HEK293 (cell line): ENCODE measurements around the gene SIM2.

Experiments used
- CTCF ChIP-seq: fragments of 450-650 bp; formaldehyde crosslinking; IDR thresholded peaks from 2 replicates; pipeline ENCODE4 v1.5.1; 2016; ENCODE audit warnings: missing biosample characterization, missing genetic modification characterization
- MEIS1 ChIP-seq: sonication (generic); formaldehyde crosslinking; IDR thresholded peaks from 2 replicates; pipeline ENCODE4 v1.8.1; 2022; ENCODE audit warnings: missing genetic modification reagents, mild to moderate bottlenecking, borderline replicate concordance
- PRDM2 ChIP-seq: fragments of 450-650 bp; formaldehyde crosslinking; IDR thresholded peaks from 2 replicates; pipeline ENCODE4 v1.5.1; 2016; ENCODE audit warnings: missing biosample characterization, missing genetic modification characterization, borderline replicate concordance
- REPIN1 ChIP-seq: fragments of 450-650 bp; formaldehyde crosslinking; IDR thresholded peaks from 2 replicates; pipeline ENCODE4 v1.5.1; 2017; ENCODE audit warnings: missing biosample characterization, missing genetic modification characterization, low read depth
- ZBTB7A ChIP-seq: fragments of 450-650 bp; formaldehyde crosslinking; IDR thresholded peaks from 2 replicates; pipeline ENCODE4 v1.5.1; 2016; ENCODE audit warnings: low read depth, missing biosample characterization, missing genetic modification characterization
- ZNF138 ChIP-seq: fragments of 450-650 bp; formaldehyde crosslinking; IDR thresholded peaks from 2 replicates; pipeline ENCODE4 v1.5.1; 2016; ENCODE audit warnings: missing biosample characterization, missing genetic modification characterization, borderline replicate concordance
- ZNF140 ChIP-seq: fragments of 450-650 bp; formaldehyde crosslinking; IDR thresholded peaks from 2 replicates; pipeline ENCODE4 v1.5.1; 2016; ENCODE audit warnings: missing biosample characterization, missing genetic modification characterization
- ZNF274 ChIP-seq, 2 experiments: fragments of 200-500 bp in 1 of 2; fragments of 450-650 bp in 1 of 2; sonication (Bioruptor generic) in 1 of 2; formaldehyde crosslinking in 1 of 2; IDR thresholded peaks; 2 replicates each; pipeline versions ENCODE4 v1.5.1 to v1.6.1; 2014 to 2016; ENCODE audit warnings: borderline replicate concordance in 1 of 2, inconsistent platforms in 1 of 2, low read length in 1 of 2, missing biosample characterization in 1 of 2, missing genetic modification characterization in 1 of 2
- ZNF398 ChIP-seq: fragments of 450-650 bp; formaldehyde crosslinking; IDR thresholded peaks from 2 replicates; pipeline ENCODE4 v1.5.1; 2017; ENCODE audit warnings: missing biosample characterization, missing genetic modification characterization
- ZNF596 ChIP-seq: fragments of 450-650 bp; IDR thresholded peaks from 2 replicates; pipeline ENCODE4 v1.5.0; 2018; ENCODE audit warnings: missing biosample characterization, mild to moderate bottlenecking, missing genetic modification characterization, moderate library complexity
- ZNF768 ChIP-seq: fragments of 450-650 bp; formaldehyde crosslinking; IDR thresholded peaks from 2 replicates; pipeline ENCODE4 v1.5.1; 2018; ENCODE audit warnings: missing biosample characterization, mild to moderate bottlenecking, missing genetic modification characterization
- ZSCAN18 ChIP-seq: fragments of 450-650 bp; formaldehyde crosslinking; IDR thresholded peaks from 2 replicates; pipeline ENCODE4 v1.5.1; 2016; ENCODE audit warnings: missing biosample characterization, missing genetic modification characterization

GRCh38 chr21:36798491-36798890 lies 99.6 kb downstream of the SIM2 start:
- TF ChIP-seq MEIS1 (CRISPR knock-in tag) (no peak), ZNF140 (tag by site-specific recombination) (no peak), ZBTB7A (tag by site-specific recombination) (no peak), CTCF (no peak), ZNF274 (IDR thresholded peaks at IDR 0.05; ENCODE audit: low read length) (no peak), ZNF274 (tag by site-specific recombination; IDR thresholded peaks at IDR 0.05; ENCODE audit: borderline replicate concordance) (no peak), ZSCAN18 (tag by site-specific recombination) (no peak), ZNF596 (tag by site-specific recombination) (no peak), REPIN1 (no peak), PRDM2 (tag by site-specific recombination) (no peak), ZNF138 (tag by site-specific recombination) (no peak), ZNF398 (tag by site-specific recombination) (no peak), ZNF768 (no peak)
